ENCODE measurements around the gene TMEM39A. TPM values are rescaled to one million over a fixed set of nuclear protein-coding genes. Genes with fewer than 3 reads are reported as not detected.

TMEM39A gene
- total RNA-seq, 1 donor from 2014 or later: 37.0 TPM

- DNase-seq (ENCODE audit: low spot score): no peak
Observed at GRCh38 chr3:119400466-119400865, 62.9 kb downstream of the TMEM39A start.

- no peak for DNase-seq (ENCODE audit: low spot score)
Observed at GRCh38 chr3:119396870-119397269, 66.5 kb downstream of the TMEM39A start.

GRCh38 chr3:119395923-119396358 is 67.5 kb downstream of the TMEM39A start:
- no peak for DNase-seq (ENCODE audit: low spot score)

- DNase-seq (ENCODE audit: low spot score): no peak
Observed at GRCh38 chr3:119388577-119388976, 74.8 kb downstream of the TMEM39A start.

GRCh38 chr3:119382134-119382533 is 81.3 kb downstream of the TMEM39A start:
- no peak for DNase-seq (ENCODE audit: low spot score)

GRCh38 chr3:119380697-119381096 is 82.7 kb downstream of the TMEM39A start:
- DNase-seq (ENCODE audit: low spot score): no peak

Other genes with a start within 250 kb of the TMEM39A start
- 55.4 TPM for gene B4GALT4, start 222.7 kb downstream of the TMEM39A start, total RNA-seq
- 25.4 TPM for gene ARHGAP31, start 169.2 kb downstream of the TMEM39A start, total RNA-seq
- gene POGLUT1, start 5.3 kb upstream of the TMEM39A start, total RNA-seq: 34.7 TPM
- 93.8 TPM for gene TIMMDC1, start 34.9 kb upstream of the TMEM39A start, total RNA-seq
- gene CD80, start 96.0 kb upstream of the TMEM39A start, total RNA-seq: 0.26 TPM
- 8.6 TPM for gene ADPRH, start 115.9 kb upstream of the TMEM39A start, total RNA-seq
- gene PLA1A, start 134.3 kb upstream of the TMEM39A start, total RNA-seq: 1.6 TPM
- 13.9 TPM for gene POPDC2, start 197.0 kb upstream of the TMEM39A start, total RNA-seq
- gene COX17, start 213.8 kb upstream of the TMEM39A start, total RNA-seq: 29.7 TPM
- gene CFAP91, start 239.4 kb upstream of the TMEM39A start, total RNA-seq: 5.8 TPM